Measurements from ENCODE around the gene TAOK3. TPM values are rescaled to one million over a fixed set of nuclear protein-coding genes. Genes with fewer than 3 reads are reported as not detected.

TAOK3 gene
- total and polyA plus RNA-seq, 12 donors, result 8.4 to 29.8 (median 21.2) TPM

- no peaks in the 10 kb centered on the region for H3K9me3 ChIP-seq
- intact Hi-C loops (cut with DNase I), result no loop called here
- peaks cover 0 to 19% (median 0%) of the 10 kb centered on the region in 9 donors for H3K4me1 ChIP-seq
- ATAC-seq (no peak), DNase-seq (no peak)
- no peaks in the 10 kb centered on the region for H3K27me3 ChIP-seq
- WGBS, 2 donors, result 94 to 97% methylated on average over 2 of the region's 2 CpGs
- no peak overlapping the region for H3K4me3 ChIP-seq
- H3K27ac ChIP-seq, result no peak overlapping the region
- peaks cover 0 to 73% (median 22%) of the 10 kb centered on the region in 9 donors for H3K36me3 ChIP-seq
- no peak for TF ChIP-seq CTCF (IDR thresholded peaks at IDR 0.05)
Observed at GRCh38 chr12:118238888-118239287, 133.8 kb downstream of the TAOK3 start.

GRCh38 chr12:118237908-118238307 lies 134.8 kb downstream of the TAOK3 start:
- Histone ChIP-seq H3K4me1 (peaks cover 0 to 19% (median 0%) of the 10 kb centered on the region in 9 donors), H3K27ac (peak overlapping the region in 1 of 10 donors; percentile 71), H3K27me3 (no peaks in the 10 kb centered on the region), H3K36me3 (peaks cover 0 to 69% (median 22%) of the 10 kb centered on the region in 9 donors), H3K4me3 (no peak overlapping the region), H3K9me3 (no peaks in the 10 kb centered on the region)
- TF ChIP-seq CTCF (IDR thresholded peaks at IDR 0.05), result no peak
- ATAC-seq (no peak), DNase-seq (no peak)
- intact Hi-C loops (cut with DNase I), result no loop called here
- 88 to 90% methylated on average over 1 of the region's 1 CpG for WGBS, 2 donors

- no peak for TF ChIP-seq CTCF (IDR thresholded peaks at IDR 0.05)
- peaks cover 0 to 65% (median 22%) of the 10 kb centered on the region in 9 donors for H3K36me3 ChIP-seq
- no peaks in the 10 kb centered on the region for H3K9me3 ChIP-seq
- ATAC-seq (no peak), DNase-seq (no peak)
- no peak overlapping the region for H3K4me3 ChIP-seq
- 79 to 91% methylated on average over 1 of the region's 1 CpG for WGBS, 2 donors
- H3K4me1 ChIP-seq, result peaks cover 0 to 19% (median 0%) of the 10 kb centered on the region in 9 donors
- intact Hi-C loops (cut with DNase I), result no loop called here
- peak overlapping the region in 1 of 10 donors; percentile 71 for H3K27ac ChIP-seq
- H3K27me3 ChIP-seq, result no peaks in the 10 kb centered on the region
Observed at GRCh38 chr12:118237052-118237665, 135.5 kb downstream of the TAOK3 start.

- intact Hi-C loops (cut with DNase I), result no loop called here
- Histone ChIP-seq H3K27me3 (no peaks in the 10 kb centered on the region), H3K36me3 (peaks cover 0 to 49% (median 1%) of the 10 kb centered on the region in 9 donors), H3K4me1 (no peaks in the 10 kb centered on the region), H3K4me3 (no peak overlapping the region), H3K9me3 (no peaks in the 10 kb centered on the region), H3K27ac (no peak overlapping the region)
- ATAC-seq (no peak), DNase-seq (no peak)
- no peak for TF ChIP-seq CTCF (IDR thresholded peaks at IDR 0.05)
Observed at GRCh38 chr12:118220702-118221101, 152.0 kb downstream of the TAOK3 start.
